Type B pancreatic cell (in vitro differentiated cells): ENCODE results near the gene GSTK1. TPM values are rescaled to one million over a fixed set of nuclear protein-coding genes. Genes with fewer than 3 reads are reported as not detected.

Source experiments
- DNase-seq: peaks from one replicate; pipeline ENCODE4 v3.0.0; 2021; ENCODE audit warnings: mixed read lengths; ENCODE audit not compliant: unreplicated experiment; ENCODE audit errors: extremely low spot score
- H3K27ac Mint-ChIP-seq: 2 replicates; pipeline ENCODE4 v1.8.0; 2021; ENCODE audit warnings: mild to moderate bottlenecking, mixed read lengths
- H3K27me3 Mint-ChIP-seq: 2 replicates; pipeline ENCODE4 v1.8.0; 2021; ENCODE audit warnings: mixed read lengths
- H3K36me3 Mint-ChIP-seq: 2 replicates; pipeline ENCODE4 v1.8.0; 2021; ENCODE audit warnings: mixed read lengths
- H3K4me1 Mint-ChIP-seq: one replicate; pipeline ENCODE4 v1.8.0; 2021; ENCODE audit warnings: mixed read lengths; ENCODE audit not compliant: unreplicated experiment
- H3K4me3 Mint-ChIP-seq: 2 replicates; pipeline ENCODE4 v1.8.0; 2021; ENCODE audit warnings: mild to moderate bottlenecking, mixed read lengths
- H3K9me3 Mint-ChIP-seq: 2 replicates; pipeline ENCODE4 v1.8.0; 2021; ENCODE audit warnings: mixed read lengths
- total RNA-seq: library from RNA; stranded (reverse); gene quantifications from 2 replicates; pipeline ENCODE4 v1.2.1, GENCODE V29; 2021; ENCODE audit warnings: low replicate concordance
- TF ChIP-seq, protein P1 (sequence below): fragments of 200-600 bp; sonication (generic); conservative IDR thresholded peaks from 2 replicates; pipeline ENCODE4 v1.5.0; 2021; ENCODE audit warnings: antibody characterized with exemption, mild to moderate bottlenecking

GSTK1 gene
- total RNA-seq, 1 donor from 2014 or later: 110 TPM

GRCh38 chr7:143245123-143245522, 18.1 kb upstream of the GSTK1 start:
- Mint-ChIP-seq H3K27me3 (no peaks in the 10 kb centered on the region), H3K4me3 (no peak overlapping the region), H3K36me3 (no peaks in the 10 kb centered on the region), H3K27ac (no peak overlapping the region), H3K9me3 (peaks cover 5% of the 10 kb centered on the region), H3K4me1 (peaks cover 20% of the 10 kb centered on the region)
- no peak for DNase-seq
- TF ChIP-seq, protein P1, sequence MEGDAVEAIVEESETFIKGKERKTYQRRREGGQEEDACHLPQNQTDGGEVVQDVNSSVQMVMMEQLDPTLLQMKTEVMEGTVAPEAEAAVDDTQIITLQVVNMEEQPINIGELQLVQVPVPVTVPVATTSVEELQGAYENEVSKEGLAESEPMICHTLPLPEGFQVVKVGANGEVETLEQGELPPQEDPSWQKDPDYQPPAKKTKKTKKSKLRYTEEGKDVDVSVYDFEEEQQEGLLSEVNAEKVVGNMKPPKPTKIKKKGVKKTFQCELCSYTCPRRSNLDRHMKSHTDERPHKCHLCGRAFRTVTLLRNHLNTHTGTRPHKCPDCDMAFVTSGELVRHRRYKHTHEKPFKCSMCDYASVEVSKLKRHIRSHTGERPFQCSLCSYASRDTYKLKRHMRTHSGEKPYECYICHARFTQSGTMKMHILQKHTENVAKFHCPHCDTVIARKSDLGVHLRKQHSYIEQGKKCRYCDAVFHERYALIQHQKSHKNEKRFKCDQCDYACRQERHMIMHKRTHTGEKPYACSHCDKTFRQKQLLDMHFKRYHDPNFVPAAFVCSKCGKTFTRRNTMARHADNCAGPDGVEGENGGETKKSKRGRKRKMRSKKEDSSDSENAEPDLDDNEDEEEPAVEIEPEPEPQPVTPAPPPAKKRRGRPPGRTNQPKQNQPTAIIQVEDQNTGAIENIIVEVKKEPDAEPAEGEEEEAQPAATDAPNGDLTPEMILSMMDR: no peak

DNA sequence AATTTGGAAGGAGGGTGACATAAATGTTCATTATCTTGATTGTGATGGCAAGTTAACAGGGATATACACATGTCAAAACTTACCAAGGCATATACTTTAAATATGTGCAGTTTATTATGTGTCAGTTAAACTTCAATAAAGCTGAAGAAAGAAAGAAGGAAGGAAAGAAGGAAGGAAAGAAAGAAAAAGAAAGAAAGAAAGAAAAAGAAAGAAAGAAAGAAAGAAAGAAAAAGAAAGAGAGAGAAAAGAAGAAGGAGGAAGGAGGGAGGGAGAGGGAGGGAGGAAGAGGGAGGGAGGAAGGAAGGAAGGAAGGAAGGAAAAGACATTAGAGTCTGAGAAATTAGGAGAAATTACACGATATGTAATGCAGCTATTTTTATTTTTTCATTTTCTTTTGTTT, 15.9 kb upstream of the GSTK1 start:
- Mint-ChIP-seq H3K4me3 (no peak overlapping the region), H3K27me3 (no peaks in the 10 kb centered on the region), H3K4me1 (peaks cover 12% of the 10 kb centered on the region), H3K36me3 (no peaks in the 10 kb centered on the region), H3K27ac (no peak overlapping the region), H3K9me3 (peaks cover 5% of the 10 kb centered on the region)
- TF ChIP-seq, protein P1: no peak
- no peak for DNase-seq

DNA sequence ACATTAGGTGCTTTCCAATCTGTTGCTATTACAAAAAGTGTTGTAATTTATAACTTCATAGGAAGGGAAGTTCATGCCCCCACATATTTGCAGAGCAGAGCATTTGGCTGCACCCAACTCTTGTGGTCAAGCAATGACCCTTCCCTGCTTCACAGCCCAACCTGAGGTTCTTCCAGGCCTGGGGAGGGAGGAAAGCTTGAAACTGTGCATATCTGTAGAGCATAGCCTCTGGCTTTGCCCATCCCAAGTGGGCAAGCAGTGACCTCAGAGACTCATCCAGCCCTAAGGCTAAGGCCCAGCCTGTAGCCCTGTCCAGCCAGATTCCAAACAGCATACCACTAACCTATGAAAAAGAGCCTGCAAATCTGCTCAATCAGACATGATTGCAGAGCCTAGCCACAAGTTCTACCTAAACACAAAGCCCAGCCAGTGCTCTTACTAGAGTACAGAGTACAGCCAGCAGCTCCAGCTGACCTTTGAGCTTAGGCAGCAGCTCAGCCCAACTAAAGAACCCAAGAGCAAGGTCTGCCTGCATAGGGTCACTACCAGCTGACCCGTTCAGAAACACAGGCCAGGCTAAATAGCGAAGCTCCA, 14.4 kb upstream of the GSTK1 start:
- DNase-seq: no peak
- TF ChIP-seq, protein P1: no peak
- Mint-ChIP-seq H3K27ac (peak overlapping the region; percentile 59), H3K4me1 (peaks cover 2% of the 10 kb centered on the region), H3K9me3 (peaks cover 5% of the 10 kb centered on the region), H3K4me3 (no peak overlapping the region), H3K27me3 (no peaks in the 10 kb centered on the region), H3K36me3 (no peaks in the 10 kb centered on the region)

DNA sequence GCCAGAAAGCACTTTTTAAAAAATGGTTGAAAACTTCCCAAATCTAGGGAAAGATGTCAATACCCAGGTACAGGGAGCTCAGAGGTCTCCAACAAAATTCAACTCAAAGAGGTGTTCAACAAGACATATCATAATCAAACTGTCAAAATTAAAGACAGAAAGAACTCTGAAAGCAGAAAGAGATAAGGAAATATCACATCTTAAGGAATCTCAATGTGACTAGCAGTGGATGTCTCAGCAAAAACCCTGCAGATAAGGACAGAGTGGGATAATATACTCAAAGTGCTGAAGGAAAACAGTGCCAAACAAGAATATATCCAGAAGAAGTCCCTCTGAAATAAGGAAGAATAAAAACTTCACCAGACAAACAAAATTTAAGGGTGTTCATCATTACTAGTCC, 13.0 kb upstream of the GSTK1 start:
- H3K9me3 Mint-ChIP-seq: peaks cover 5% of the 10 kb centered on the region

DNA sequence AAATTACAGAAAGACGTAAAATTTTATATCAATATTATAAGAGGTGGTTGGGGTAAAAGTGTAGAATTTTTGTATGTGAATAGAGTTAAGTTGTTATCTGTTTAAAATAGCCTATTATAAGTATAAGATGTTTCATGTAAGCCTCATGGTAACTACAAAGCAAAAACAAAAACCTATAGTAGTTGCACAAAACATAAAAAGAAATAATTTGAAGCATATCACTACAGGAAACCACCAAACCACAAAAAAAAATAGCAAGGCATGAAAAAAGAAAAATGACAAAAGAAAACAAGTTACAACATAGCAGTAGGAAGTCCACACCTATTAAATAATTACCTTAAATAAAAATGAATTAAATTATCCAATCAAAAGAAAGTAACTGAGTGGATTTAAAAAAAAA, 12.4 kb upstream of the GSTK1 start:
- TF ChIP-seq, protein P1: no peak
- Mint-ChIP-seq H3K4me1 (no peaks in the 10 kb centered on the region), H3K27me3 (no peaks in the 10 kb centered on the region), H3K27ac (no peak overlapping the region), H3K4me3 (no peak overlapping the region), H3K36me3 (no peaks in the 10 kb centered on the region), H3K9me3 (peaks cover 5% of the 10 kb centered on the region)
- no peak for DNase-seq

More for the DNA sequence above, 13.0 kb upstream of the GSTK1 start:
- TF ChIP-seq, protein P1: no peak
- no peaks in the 10 kb centered on the region for H3K4me1 Mint-ChIP-seq
- no peaks in the 10 kb centered on the region for H3K27me3 Mint-ChIP-seq
- DNase-seq: no peak
- no peak overlapping the region for H3K4me3 Mint-ChIP-seq
- H3K36me3 Mint-ChIP-seq: no peaks in the 10 kb centered on the region
- no peak overlapping the region for H3K27ac Mint-ChIP-seq

DNA sequence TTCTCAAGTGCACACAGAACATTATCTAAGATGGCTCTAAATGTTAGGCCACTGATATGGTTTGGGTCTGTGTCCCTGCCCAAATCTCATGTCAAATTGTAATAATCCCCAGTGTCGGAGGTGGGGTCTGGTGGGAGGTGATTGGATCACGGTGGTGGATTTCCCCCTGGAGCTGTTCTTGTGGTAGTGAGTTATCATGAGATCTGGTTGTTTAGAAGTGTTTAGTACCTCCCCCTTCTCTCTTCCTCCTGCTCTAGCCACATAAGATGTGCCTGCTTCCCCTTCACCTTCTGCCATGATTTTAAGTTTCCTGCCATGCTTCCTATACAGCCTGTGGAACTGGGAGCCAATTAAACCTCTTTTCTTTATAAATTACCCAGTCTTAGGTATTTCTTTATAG, 11.2 kb upstream of the GSTK1 start:
- Mint-ChIP-seq H3K36me3 (no peaks in the 10 kb centered on the region), H3K27ac (no peak overlapping the region), H3K4me1 (no peaks in the 10 kb centered on the region), H3K27me3 (no peaks in the 10 kb centered on the region), H3K9me3 (peaks cover 5% of the 10 kb centered on the region), H3K4me3 (no peak overlapping the region)
- DNase-seq: no peak
- TF ChIP-seq, protein P1: no peak
